Suppressor macrophage (primary cell): ENCODE results near the gene KCNT1.

Experiments
- DNase-seq, 4 experiments: peaks; one replicate each; pipeline ENCODE4 v3.0.0-alpha.2; 2020 to 2022

KCNT1 gene

DNA sequence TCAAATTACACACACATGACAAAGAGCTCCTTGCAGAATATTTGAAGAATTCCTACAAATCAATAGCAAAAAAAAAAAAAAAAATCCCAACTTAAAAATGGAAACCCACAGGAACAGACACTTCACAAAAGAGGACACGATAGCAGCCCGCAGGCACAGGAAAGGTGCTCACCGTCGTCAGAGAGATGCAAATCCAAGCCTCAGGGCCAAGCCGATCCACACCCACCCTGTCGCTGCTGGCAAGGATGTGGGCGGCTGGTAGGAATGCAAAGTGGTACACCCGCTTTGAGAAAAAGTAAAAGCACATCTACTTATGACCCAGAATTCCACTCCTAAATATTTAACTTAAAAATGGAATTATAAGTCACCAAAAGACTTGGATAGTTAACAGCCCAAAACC lies 28.0 kb upstream of the KCNT1 start:
- DNase-seq = no peak

DNA sequence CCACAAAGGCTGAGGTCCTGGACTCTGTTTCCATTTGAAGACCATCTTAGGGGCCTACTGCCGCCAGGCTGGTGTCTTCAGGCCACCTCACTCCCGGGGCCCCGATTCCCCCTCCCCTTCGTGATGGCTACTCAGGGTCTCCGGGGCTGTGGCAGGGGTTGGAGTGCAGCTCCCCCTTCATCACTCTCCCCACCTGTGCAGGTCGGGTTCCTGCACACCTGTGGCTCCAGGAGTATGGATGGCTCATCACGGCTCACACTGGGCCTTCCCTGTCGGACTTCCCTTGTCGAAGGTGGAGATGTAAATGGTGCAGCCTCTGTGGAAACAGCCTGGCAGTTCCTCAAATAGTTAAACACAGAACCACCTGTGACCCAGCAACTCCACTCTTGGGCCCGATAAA lies 27.0 kb upstream of the KCNT1 start:
- no peak for DNase-seq

DNA sequence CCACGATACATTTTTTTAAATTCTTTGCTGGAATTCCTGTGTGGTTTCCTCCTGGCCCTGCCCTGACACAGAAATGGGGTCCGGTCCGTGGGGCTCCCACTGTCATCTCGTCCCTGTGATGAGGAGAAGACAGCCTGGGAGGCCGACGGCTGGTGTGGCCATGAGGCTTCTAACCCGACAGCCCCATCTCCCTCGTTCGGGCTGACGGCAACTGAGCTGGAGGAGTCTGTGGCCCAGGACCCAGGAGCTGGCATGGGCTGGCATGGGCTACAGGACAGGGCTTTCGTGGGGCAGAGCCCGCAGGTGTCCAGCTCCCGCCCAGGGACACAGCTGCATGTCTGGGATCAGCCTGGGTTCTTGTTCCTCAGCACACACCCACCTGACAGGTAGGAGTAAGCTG lies 25.1 kb upstream of the KCNT1 start:
- DNase-seq = no peak

DNA sequence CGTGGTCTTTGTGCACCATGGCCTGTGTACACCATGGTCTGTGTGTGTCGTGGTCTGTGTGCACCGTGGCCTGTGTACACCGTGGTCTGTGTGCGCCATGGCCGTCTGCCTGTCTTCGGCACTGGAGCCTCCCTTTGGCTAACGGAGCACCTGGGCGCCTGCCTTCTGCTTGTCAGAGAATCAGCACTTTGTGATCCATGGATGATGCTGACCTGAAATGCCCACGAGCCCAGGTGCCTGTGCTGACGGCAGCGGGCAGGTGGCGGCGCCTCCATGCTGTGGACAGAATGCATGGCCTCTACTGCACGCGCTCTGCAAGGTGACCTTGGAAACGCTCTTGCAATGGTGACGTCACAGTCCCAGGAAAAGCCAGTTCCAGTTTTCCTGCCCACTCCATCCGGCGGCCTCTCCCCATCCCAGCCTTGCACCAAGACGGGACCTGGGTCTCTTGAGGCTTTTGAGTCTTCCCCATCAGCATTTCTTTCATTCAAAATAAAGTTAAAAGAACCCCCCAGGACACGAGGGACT lies 24.3 kb upstream of the KCNT1 start:
- DNase-seq = no peak

DNA sequence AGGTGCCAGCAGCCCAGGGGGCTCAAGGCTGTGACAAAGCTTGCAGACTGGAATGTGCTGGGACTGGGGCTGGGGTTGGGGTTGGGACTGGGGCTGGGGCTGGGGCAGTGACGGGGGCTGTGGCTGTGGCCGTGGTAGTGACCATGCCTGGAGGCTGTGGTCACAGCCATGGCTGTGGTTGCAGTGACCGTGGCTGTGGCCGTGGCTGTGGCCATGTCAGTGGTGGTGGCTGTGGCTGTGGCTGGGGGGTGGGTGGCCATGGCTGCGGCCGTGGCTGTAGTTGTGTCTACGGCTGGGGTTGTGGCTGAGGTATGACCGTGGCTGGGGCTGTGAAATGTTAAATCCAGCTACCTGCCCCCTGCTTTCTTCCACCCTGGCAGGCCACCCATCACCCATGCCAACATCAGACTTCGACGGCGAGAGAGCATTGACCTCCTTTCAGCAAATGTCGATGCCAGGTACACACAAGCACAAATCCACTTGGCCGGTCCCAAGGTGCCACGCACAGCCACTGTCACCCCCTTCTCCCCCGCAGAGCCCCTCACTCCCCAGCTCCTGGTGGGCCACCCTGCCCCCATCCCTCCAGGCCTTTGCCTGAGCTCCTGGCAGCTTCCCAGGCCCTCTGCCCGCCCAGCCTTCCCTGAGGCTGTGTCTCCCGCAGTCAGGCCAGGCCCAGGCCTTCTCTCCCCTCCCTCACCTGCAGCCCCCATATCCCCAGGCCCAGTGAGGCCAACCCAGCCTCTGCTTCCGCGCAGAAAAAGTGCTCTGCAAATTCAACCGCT lies 23.6 kb upstream of the KCNT1 start:
- DNase-seq = no peak

DNA sequence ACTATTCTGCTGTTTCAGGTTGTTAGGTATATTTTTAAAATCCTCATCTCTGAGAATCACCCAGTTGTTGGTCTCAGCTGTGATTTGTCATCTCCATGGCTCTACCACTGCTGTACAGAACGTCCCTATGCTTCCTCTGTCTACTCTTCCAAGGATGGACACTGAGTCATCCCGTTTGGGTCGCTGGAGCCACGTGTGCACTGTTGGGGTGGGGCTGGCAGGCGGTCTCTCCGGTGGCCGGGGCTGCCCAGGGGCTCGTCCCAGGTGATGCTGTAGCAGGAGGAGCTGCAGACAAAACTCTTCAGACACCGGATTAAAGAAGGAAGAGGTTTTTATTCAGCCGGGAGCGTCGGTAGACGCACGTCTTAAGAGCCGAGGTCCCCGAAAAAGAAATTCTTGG lies 21.9 kb upstream of the KCNT1 start:
- no peak for DNase-seq

DNA sequence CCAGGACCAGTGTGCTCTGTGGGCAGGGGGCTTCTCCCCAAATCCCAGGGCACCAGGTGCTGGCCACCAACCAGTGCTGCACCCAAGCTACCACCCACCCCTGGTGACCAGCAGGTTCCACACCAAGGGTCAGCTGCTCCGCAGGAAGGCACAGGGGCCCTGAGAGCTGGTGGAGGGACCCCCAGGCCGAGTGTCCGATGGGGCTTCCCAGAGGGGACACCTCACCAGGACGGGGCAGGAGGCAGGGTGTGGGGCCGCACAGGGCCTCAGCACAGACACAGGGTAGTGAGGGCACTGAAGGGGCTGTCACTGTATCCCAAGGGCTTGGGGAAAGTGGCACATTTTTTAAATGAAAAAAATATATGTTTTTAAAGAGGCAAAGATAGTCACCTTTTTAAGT lies 20.8 kb upstream of the KCNT1 start:
- DNase-seq = no peak

DNA sequence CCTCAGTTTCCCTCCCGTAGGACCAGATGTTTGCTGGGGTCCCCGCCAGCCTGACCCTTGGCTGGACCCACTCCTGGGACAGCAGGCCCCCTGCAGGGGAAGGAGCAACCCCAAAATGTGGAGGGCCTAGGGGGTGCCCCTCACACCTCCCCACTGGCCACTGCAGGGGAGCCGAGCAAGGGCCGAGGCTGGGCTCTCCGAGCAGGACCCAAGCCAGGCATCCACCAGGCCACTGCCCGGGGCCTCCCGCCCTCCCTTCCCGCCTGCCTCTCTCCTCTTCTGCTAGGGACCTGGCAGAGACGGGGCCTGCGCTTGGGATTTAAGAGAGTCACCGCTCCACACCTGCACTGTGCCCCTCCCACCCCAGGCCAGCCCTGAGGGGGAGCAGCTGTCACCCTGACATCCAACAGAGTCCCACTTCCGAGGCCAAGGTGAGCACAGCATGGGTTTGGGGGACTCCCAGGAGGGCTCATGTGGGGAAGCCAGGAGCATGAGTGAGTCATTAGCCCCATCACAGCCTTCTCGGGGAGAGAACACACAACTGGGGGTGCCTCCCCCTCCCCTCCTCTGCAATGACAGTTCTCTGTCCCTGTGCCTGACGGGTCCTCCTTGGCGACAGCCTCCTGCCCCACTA lies 18.5 kb upstream of the KCNT1 start:
- no peak for DNase-seq

DNA sequence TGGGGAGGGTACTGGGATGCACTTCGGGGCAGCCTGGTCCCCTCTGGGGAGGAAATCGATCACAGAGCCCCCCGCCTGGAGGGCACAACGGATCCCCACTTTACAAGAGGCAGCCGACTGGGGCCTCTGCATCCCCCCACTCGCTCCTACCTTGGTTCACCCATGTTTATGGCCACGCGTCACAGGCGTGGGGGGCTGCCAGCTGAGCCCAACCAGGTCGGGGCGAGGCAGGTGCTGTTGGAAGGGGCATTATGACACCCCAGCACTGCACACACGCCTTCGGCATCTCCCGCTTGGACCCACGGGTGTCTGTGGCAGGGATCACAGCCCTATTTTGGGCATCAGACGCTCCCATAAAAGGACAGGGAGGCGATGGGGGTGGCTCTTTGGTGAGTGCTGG lies 17.3 kb upstream of the KCNT1 start:
- DNase-seq = no peak

DNA sequence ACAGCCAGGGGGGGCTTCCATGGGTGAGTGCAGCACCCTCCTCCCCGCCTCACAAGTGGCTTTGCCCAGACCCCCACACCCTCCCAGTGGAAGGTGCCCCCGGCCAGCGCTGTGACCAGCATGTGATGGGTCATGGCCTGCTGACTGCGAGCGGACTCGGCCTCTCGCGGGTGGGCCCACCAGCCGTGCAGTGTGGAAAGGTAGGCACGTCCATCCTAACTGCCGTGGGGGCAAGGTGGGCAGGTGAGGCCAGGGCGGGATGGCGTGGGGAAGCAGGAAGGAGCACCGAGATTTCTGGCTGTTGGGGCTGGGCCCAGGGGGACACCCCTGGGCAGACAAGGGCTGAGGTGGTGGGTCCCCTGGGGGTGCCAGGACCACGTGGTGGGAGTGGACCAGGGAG lies 14.8 kb upstream of the KCNT1 start:
- DNase-seq = no peak

DNA sequence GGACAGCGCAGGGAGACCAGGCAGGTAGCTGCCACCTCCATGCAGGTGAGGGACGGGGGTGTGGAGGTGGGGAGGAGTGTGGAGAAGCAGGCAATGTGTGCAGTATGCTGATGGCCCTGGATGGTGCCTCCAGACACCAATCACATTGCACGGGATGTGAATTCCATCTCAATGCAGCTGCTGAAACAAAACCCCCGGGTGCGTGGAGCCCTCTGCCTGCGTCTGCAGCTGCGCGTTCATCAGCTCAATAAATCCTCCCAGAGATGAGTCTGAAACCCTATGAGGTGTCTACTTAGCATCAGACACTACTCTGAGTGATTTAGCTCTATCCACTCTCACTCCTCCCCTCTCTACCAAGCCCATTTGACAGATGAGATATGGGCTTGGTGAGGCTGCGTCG lies 13.0 kb upstream of the KCNT1 start:
- DNase-seq = no peak

DNA sequence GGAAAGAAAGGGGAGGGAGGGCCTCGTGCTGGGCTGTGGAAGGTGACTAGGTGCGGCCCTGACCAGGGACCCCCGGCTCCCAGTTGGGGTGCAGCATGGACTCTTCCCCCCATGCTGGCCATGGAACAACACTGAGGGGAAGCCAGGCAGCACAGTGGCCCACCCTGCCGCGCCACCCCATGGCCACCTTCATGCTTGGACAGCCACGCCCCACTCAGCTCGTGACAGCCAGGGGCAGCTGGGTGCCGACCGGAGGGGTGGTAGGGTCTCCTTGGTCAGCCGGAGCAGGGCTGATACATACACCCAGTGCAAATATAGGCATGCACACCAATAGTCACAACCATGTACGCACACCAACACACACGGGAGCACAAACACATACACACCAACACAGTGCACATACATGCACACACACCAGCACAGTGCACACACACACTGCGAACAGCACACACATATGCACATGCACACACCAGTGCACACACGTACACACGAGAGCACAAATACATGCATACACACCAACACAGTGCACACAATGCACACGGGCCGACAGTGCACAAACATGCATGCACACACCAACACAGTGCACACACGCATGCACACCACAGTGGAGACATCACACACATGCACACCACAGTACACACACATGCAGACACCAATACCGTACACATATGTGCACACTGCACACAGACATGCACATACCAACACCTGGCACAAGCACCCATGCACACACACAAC lies 11.0 kb upstream of the KCNT1 start:
- DNase-seq = no peak

DNA sequence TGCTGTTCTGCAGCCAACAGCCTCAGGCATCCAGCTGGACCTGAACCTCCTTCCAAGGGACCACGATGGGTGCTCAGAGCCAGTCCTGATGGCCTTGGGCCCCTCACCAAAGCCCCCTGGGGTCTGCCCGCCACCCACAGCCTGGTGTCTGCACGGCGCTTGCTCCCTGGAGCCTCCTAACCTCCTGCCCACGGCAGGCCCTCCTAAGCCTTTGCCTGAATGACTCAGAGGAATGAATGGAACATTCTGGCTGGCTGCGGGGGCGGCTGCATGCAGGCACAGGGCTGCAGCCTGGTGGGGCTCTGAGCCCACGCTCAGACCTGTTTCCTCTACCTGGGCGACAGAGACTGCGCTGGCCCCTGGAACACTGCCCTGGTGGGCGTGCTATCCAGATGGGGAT lies 9.6 kb upstream of the KCNT1 start:
- no peak for DNase-seq

DNA sequence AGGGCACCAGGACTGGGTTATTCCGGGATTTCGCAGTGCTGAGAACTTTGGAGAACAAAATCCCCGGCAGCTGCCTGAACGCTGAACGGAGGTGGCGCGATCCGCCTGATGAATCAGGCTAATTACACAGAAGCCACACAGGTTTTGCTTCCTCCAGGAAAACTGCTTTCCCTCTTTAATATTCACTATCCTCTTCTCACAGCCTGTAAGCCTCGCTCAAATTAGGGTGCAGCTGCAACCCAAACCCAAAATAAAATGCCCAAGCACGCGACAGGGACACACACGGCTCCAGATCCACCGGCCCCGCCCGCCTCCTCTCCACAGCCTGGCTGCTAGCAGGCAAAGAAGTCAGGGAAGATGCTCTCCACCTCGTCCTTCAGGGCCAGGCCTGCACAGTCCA lies 8.7 kb upstream of the KCNT1 start:
- no peak for DNase-seq

DNA sequence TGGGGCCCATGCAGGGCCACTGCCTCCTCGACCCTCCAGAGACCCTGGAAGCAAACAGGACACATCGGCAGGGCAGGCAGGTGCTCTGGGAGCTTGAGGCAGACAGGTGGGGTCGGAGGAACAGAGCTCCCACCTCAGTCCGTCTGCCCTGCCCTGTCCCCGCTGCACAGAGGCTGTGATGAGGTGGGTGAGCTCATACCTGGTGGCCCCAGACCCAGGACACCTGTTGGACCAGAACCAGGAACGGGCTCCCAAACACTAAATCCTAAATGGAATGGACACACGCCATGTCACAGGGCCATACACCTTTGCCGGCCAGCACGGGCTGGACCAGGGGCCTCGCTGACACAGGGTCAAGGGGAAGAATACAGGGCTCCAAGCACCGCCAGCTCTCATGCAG lies 8.2 kb upstream of the KCNT1 start:
- DNase-seq = no peak

DNA sequence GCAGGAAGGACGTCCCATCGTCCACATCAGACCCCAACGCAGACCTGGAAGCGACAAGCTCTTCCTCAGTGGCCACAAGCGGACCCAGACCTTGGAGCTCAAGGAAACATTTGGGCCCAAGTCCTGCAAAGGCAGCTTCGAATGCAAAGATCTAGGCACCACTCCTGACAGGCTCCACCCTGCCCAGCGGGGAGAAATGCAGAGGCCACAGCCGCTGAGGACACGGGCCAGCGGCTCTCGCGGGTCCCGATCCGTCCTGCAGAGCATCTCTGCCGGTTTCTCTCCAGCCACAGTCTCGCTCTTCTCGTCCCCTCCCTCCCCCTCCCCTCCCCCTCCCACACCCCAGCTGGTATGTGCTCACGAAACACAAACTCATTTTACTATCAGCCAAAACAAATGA lies 7.6 kb upstream of the KCNT1 start:
- DNase-seq = no peak

DNA sequence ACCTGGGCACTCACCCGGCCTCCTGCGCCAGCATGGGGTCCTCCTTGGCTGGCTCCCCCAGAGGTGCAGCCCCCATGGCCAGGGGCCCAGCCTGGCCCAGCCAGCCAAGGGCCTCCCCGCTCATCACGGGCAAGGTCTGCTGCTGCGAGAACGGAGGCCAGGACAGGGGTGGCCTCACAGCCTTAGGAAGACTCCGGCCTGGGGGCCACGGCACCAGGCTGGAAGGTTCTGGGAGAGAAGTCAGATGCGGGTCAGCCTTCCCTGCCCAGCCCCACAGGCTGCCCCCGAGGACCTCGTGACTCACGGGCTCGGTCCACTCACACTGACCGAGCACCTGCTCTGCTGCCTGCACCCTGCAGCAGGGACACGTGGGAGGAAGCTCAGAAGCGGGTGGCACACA lies 6.9 kb upstream of the KCNT1 start:
- DNase-seq = no peak

DNA sequence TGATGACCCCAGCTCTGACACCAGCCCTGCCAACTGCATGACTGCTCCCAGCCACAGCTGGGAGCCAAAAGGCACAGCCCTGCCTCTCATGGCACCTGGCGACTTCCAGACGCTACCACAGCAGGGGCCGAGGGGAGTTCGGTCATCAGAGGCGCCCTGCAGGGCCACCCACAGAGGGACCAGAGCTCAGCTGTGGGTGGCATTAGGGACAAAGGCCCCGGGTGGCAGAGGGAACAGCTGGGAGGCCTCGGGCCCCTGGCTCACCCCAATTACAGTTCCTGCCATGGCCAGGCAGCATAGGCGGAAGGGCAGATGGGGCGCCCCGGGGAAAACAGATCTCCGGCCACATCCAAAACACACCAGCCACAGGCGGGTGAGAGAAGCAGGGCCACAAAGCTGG lies 6.3 kb upstream of the KCNT1 start:
- DNase-seq = no peak

DNA sequence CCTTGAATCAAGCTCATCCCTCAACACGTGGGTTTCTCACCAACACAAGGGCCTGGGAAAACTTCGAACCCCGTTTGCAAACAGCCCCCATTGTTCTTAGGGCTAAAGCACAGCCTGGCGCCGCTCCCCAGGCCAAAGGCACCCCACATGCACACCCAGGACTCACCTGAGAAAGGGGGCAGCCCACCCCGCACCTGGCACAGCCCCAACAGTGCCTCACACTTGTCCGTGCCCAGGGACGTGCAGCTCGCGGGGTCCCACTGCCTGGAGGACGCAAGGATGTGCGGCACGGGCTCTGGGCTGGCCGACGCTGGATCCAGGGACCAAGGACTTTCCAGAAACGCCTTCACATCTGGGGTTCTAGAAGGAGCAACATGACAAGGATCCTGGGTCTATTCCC lies 5.5 kb upstream of the KCNT1 start:
- DNase-seq = no peak

DNA sequence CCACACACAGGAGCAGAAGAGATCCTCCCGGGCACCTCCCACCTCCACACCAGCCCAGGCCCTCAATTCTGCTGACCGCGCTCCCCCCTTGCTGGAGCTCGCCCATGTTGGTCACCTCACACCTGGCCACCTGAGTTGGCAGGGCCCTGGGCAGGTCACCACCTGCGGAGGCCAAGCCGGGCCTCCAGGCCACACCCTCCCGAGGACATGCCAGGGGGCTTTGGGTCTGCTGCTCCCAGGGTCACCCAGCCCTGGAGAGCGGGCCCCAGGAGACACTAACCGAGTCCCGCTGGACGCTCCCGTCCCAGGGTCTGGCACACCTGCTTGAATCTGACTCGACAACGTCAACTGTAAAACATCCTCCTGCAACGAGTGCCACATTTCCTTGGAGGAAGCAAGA lies 4.8 kb upstream of the KCNT1 start:
- no peak for DNase-seq

DNA sequence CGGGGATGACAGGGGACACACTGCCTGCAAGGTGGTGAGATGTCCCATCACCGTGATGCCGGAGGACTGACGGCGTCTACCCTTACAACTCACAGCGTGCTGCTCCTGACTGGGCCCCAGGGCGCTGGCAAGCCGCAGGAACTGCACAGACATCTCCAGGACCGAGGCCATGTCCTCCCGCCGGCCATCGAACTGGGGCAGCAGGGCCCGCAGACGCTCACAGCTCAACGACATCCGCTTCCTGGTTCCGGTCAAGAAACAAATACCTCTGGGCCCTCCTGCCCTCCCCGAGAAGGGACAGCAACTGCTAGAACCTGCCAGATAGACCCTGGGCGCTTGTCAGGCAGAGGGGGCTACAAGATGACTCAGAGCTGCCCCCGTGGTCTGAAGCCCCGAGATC lies 3.7 kb upstream of the KCNT1 start:
- DNase-seq = no peak

DNA sequence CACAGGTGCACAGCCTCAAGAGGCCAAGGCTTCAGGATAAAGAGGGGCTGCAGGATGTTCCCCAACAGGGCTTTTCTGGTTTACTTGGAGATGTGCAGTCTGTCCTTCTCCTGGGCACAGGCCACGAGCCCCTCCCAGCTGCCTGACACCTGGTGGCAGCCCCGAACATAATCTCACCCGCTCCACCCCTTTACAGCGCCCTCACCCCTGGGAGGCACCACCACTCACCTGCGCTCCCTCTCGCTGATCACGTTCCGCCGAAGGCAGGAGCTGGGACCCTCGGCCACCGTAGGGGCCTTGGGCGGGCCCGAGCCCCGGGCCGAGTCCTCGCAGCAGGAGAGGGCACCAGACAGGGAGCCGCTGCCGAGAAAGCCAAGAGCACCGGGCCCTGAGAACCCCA lies 3.2 kb upstream of the KCNT1 start:
- DNase-seq = no peak

DNA sequence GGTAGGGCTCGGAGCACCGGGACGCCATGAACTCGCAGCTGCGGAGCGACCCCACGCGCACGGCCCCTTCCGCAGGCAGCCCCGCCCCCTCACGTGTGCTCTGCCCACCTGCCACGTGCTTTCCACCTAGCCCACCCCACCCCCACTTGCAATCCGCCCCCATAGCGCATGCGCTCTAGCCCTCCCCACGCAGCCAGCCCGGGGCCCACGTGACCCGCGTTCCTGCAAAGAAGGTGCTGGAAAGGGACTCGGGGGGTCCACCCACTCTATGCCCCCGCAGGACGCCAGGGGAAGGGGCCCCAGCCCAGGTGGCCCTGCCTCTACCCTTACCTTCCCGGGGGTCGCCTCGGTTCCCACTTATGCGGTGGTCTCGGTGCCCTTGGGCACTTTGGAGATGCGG lies 2.5 kb upstream of the KCNT1 start, which contains the start of gene SOHLH1:
TSS of gene SOHLH1 (minus strand) at position 42 of the 400 bp plus-strand sequence. CDS start at position 28, 14 bp downstream.
- DNase-seq = no peak

DNA sequence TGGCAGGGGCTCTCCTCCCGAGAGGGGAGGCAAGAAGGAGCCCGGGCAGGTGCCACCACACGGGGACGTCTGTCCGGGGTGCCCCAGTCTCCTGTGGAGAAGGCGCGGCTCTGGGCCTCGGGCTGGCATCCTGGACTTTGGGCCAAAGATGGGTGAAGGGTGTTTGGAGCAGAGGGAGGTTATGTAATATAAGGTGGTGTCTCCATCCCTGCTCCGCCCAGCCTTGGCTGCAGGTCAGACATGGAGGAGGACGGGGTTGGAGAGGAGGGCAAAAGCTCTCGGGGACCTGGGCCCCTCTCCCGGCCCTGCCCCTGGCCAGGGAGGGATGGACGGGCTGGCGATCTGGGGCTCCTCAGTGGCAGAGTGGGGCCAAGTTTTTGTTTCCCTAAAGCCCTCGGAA lies 1.5 kb upstream of the KCNT1 start:
- no peak for DNase-seq
